GM19395 (cell line): ENCODE data around the gene PRKN.

ENCODE experiments used
- ATAC-seq: cut with Tn5 transposase; IDR thresholded peaks from one replicate; pipeline ENCODE4 v1.9.1; 2021; ENCODE audit warnings: mild to moderate bottlenecking, moderate library complexity; ENCODE audit not compliant: unreplicated experiment

The PRKN gene

DNA sequence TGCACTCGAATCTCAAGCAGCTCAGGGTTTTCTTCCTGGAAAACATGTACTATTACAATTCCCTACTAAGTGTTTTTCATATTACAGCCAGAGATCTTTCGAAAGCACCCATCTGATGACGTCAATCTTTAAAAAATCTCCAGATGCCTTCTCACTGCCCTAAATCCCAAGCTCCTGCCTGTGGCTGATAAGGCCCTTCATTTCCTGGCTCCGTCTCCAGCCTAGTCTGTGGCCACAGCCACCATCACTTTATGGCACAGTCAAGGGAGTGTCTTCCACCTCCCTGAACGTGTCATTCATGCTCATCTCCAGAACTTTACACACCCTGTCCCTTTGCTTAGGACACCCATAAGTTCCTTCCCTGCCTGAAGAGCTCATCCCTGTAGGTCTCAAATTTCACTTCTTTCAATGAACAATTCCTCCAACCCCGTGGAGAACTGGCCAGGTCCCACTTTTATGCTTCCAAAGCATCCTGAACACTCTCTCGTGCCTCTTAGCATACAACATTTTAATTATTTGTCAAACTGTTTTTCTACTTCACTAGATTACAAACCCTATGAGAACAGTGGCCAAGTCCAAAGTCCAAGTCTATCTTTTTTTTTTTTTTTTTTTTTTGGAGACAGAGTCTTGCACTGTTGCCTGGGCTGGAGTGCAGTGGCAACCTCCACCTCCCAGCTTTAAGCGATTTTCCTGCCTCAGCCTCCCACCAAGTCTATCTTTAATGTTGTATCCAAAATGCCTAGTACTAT is 1347.6 kb downstream of the PRKN start:
- no peak for ATAC-seq

DNA sequence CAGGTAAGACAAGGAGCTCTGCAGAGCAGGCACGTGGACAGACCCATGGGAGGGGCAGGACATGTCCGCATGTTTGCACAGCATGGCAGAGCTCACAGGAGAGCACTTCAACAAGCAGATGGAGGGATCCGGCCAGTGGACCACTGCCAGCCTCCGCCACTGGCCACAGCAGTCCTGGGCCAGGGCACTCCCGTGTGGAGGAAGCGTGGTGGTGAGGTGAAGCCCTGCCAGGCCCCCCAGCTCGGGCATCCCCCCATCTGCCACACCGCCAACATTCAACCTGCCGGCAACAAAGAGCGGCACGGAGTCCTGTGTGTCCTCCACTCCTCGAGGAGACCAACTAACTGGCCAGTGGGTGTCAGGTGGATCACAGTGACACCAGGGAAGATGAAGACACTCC is 1349.5 kb downstream of the PRKN start:
- no peak for ATAC-seq

DNA sequence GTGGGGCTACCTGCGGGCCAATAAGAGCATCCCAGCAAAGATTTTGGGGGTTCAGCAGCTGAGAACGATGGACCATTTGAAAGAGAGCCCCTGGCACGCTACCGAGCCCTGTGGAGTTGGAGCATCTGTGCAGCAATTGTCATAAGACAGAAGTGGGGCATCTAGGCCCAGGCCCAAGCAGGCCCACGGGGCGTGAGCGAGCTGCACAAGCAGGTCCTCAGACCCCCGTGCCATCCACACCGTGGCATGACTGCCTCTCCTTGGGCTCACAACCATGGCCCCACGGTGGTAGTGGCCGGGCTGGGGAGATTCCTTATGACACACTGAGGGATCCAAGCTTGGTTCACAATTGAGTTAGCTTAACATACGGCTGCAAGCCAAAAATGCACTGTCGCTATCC is 1350.5 kb downstream of the PRKN start:
- ATAC-seq: no peak

DNA sequence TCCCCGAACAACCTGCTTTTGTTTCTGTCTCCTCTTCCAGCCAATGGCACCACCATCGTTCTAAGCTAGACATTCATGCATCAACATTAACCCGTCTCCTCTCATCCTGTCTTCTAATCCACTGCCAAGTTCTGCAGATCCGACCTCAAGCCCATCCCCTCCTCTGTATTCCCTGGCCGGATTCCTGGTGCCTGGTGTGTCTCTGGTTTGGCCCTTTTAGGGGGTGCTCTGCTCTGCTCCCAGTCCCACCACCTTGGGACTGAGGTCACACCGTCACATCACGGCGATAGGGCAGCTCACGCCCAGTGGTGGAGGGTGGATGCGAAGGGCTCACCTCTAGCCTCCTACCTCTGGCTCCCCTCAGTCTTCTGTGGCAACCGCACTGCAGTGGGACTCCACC is 1351.2 kb downstream of the PRKN start:
- no peak for ATAC-seq

DNA sequence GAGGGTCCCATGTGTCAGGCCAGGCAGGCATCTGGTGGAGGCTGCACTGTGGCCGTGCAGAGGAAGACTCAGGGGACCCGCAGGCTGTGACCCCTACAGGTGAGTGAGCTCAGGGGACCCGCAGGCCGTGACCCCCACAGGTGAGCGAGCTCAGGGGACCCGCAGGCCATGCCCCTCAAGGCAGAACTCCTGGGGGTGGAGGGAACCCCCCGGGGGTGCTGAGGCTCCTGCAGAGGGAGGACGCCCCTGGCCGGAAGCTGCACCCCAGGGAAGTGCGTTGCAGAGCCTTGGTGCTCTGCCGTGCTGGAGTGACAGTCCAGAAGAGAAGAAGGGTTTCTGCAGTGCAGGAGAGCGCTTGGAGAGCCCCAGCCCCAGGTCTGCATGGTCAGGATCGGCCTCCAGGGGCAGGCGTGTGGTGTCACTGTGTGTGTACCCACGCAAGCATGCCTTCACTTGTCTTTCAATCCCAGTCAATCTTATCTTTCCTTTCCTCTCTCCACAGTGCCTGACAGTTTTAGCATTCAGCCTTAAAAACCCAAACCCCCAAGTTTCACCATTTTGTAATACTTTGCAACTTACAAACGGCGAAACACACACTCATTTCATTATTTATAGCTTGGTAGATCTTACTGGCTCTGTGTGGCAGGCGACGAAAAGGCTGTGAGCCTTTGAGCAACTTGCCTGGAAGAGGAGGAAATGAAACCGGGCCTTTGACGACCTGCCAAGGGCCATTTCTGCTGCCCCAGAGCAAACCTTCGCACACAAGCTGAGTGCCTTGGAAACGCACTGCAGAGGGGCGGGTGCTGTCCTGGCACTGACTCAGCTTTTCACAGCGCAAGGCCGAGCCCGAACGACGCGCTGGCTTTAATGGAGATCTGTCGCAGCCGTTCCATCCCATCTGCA is 1352.3 kb downstream of the PRKN start:
- ATAC-seq: no peak

DNA sequence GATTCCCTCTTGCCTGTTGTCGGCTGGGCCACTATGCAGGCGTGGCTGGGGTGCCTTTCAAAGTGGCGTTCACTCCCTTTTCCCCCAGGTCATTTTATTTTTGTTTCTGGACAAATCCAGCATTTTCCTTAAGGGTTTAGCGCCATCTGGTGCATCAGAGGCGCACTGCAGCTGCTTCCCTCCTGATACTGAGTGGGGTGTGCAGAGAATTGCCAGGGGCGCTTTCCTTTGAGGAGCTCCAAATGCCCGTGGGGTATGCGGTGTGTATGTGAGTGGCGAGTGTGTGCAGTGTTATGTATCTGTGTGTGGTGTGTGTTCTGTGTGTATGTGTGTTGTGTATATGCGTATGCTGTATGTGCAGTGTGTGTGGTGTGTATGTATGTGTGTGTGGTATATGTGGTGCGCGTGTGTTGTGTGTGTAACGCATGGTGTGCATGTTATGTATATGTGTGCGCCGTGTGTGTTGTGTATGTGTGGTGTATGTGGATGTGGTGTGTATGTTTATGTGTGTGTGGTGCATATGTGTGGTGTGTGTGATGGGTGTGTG is 1353.6 kb downstream of the PRKN start:
- peak; percentile 66 for ATAC-seq

DNA sequence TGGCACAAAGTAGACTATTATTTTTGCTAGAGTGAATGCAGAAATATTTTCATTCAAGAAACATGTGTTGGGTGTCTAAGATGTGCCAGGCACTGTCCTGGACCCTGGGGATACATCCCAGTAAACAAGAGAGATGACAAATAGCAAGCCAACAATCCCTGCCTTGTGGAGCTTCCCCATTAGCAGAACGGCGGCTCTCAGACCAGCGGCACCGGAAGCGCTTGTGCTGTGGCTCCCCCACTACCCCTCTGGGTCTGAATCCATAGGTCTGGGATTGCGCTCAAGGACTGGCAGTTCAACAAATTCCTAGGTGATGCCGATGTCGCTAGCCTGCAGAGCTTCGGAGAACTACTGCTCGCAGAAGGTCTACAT is 1355.2 kb downstream of the PRKN start:
- ATAC-seq: no peak

DNA sequence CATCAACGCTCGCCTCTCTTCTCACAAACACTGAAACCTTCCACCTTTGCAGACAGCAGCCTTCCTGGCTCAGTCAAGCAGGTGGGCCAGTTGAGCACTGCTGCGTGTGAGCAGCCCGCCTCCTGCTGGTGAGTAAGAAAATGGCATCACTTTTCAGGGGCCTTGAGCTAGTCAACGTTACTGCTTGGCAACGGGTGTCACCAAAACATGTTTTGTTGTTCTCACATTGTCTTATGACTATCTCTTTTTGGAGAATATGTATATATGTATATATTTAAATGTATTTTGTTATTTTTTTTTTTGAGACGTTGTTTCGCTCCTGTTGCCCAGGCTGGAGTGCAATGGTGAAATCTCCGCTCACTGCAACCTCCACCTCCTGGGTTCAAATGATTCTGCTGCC is 1356.7 kb downstream of the PRKN start:
- peak; percentile 87 for ATAC-seq

DNA sequence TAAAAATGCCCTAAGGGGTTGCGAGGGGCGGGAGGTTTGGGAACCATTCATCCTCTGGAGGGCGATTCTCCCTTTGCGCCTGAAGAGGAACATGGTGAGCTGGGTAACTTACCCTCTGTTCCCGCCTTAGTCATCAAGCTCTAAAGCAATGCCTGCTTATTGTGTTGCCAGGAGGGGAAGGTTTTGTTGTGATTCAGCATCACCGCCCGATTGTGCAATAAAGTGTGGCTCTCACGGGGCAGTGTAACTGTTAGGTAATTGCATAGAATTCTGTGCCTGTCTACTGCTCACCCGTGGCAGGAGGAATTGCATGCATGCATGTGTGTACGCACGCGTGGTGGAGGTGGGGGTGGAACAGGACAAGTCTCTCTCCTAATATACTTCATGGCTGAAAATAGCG is 1358.2 kb downstream of the PRKN start:
- no peak for ATAC-seq

DNA sequence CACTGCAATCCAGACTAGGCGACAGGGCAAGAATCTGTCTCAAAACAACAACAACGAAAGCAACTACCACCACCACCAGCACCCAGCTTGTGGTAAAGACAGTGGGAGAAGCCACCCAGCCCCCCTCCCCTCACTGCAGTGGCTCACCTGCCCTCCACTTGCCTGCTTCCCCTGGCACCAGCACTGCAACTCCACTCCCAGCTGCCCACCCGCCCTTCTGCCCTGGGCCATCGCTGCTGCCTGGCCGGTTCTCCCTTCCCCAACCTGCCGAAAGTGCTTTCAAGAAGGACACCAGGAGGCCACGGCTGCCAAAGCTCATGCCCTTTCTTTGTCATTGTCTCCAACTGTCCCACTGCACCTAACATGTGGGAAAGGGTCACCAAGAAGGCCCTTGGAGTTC is 1359.1 kb downstream of the PRKN start:
- ATAC-seq: no peak

DNA sequence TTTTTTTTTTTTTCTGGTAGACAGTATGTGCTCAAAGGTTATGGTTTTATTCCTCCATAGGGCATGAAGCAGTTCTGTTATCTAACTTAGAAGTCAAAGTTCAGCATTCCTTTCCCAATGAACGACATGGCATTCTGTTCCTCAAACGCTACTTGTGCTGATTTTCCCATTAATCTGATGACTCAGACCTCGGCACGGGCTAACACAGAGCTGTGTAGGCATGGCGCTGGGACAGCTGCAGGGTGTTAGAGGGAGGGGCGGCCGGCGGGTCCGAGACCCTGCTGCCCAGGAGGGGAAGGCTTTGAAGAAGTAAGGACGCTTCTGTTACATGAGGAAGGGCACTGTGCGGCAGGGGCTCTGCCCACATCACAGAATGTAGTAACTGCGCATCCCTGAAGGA is 1360.1 kb downstream of the PRKN start:
- ATAC-seq: no peak

DNA sequence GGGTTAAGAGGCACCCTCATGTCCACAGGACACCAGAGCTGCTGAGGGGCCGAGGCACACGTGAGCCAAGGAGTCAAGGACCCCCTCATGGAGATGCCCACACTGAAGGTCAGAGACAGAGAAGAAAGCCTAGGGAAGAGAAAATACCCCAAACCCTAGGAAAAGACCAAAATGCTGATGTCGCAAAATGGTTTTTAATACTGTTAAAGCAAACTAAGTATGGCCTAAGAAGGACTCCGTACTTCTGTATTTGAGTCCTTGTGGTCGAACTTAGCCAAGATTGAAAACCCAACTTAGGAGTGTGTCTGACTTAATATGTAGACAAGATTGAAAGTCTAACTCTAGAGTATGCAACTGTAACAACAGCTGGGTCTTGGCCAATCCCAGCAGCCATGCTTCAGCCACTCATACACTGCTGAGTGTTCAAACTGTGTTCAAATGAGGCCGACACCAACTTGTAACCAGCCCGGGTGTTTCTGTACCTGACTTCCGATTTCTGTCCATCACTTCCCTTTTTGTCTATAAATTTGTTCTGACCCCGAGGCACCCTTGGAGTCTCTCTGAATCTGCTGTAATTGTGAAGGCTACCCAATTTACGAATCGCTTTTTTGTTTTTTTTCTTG is 1361.2 kb downstream of the PRKN start:
- no peak for ATAC-seq

DNA sequence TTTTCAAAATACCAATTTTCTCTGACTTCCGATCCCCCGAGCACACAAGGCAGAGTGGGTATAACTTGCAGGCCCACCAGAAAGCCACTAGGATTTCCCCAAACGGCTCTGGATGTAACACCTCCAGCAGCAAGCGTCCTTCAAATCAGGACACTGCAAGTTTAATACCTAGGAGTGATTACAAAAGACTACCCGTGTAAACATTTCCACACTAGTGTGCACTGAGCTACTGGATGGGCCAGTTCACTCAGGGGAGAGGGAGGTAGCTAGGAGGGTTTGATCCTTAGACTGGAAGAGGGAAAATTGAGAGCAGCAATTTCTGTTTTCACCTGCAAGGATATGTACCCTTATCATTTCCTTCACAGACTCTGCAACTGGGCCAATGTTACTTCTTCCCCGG is 1361.9 kb downstream of the PRKN start:
- no peak for ATAC-seq

DNA sequence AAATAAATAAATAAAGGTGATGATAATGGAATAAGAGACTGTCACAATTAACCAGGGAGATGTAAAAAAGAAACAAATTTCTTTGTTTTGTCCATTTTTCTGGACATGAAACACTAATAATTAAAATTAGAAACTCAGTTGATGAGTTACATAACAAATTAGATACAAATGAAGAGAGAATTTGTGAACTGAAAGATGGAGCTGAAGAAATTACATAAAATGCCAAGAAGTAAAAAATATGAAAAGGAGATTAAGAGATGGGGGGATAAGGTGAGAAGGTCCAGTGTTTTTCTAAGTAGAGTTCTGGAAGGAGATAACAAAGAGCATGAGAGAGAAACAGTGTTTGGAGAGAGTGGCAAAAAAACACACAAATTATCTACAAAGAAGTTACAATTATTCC is 1364.3 kb downstream of the PRKN start:
- ATAC-seq: no peak

DNA sequence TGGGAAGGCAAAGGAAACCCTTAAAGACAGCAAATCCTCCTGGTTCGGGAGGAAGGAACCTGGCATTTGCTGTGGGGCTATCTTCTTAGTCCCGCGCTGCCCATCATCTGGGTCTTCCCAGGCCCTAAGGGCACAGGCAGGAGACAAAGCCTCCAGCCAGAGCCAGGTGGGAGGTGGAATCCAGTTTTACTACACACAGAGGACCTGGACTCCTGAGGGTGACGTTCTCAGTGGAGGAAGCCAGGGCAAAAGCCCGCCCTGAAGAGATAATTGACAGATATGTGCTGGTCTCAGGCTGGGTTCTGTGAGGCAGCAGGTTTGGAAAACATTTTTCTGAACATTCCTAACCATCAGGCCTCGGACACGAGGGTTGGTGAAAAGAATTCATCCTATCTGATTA is 1365.3 kb downstream of the PRKN start:
- no peak for ATAC-seq

DNA sequence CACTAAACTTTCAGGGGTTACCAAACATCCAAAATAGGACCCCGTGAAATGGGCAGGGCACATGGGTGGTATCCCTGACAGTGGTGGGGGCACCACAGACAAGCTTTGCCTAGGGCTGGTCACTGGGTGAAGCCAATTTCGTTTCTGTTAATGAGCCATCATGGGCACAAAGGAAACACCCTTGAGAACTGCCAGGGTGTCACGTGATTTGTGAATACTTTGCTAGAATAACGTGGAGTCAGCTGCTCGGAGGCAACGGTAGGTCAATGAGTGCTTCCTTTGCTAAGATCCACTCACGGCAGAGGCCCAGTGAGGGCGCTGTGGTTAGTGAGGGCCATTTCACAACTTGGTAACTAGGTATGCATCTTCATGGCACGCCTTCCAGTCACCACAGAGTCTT is 1366.0 kb downstream of the PRKN start:
- ATAC-seq: no peak

DNA sequence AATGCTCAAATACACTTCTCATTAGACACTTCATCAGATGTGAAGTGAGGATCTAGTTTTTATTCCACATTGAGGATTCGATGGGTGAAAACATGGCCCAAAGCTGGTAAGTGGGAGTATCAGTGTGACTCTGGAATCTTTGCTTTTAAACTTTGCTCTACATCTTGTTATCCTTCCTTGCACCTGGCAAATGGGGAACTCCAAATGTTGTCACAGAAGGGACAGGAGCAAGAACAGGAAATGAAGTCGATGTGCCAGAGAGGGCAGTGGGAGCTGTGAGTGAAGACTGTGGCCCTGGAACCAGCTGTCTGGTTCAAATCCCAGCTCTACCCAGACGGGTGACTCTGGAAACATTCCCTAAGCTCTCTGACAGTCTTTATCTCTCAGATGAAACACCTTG is 1367.0 kb downstream of the PRKN start:
- no peak for ATAC-seq

DNA sequence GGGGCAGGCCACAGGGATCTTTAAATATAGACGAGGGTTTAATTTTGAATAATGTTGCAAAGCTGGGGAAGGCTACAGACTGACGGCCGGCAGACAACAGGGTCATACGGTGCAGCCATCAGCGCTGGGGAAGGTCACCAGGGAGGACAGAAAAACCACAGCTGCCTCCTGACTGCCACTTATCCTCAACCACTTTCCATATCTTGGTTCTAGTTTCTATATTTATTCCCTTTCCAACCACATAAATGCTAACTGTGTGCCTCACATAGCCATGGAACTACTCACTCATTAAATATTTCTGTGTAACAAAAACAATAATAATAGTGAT is 1368.0 kb downstream of the PRKN start:
- no peak for ATAC-seq

DNA sequence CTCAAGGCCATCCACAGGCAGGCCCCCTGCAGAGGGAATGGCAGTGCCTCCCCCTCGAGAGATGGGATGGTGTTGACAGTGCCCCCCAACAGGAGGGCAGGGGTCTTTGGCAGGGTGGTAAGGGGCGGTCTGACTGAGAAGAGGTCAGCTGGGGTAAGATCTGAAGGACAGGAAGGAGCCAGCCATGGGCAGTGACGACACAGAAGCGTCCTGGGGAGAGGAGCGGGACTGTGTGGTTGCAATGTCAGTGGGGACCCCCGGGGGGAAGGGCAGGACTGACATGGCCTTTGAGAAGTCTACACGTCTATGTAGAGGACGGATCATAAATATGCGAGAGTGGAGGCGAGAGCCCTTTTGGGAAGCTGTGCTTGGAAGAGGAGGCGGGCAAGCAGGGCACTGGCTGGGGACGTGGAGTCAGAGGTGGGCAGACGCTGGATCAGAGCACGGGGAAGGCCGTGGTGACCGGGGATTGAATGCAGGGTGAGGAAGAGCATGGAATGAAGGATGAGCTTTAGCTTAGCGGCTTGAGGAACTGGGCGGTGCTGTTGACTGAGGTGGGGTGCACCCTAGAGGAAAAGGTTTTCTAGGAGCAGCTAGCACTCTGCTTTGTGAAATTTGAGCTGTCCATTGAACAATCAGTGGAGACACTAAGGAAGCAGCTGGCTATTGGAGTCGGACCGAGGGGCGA is 1371.3 kb downstream of the PRKN start:
- ATAC-seq: no peak

DNA sequence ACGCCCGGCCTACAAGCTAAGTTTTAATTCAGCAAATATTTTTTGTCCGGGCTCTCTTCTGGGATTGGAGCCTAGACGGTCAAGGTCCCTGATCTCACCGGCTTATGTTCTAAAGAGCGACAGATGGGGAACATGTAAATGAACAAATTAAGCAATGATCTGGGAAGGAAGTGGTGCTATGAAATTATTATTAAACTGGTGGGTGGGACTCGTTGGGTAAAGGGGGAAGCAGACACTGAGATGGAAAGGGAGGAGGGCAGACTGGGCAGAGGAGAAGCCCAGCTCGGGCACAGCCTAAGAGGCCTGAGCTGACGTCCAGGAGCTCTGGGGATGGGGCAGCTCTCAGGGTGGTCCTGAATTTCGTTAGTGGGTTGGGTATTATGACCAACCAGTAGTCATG is 1371.9 kb downstream of the PRKN start:
- ATAC-seq: no peak

DNA sequence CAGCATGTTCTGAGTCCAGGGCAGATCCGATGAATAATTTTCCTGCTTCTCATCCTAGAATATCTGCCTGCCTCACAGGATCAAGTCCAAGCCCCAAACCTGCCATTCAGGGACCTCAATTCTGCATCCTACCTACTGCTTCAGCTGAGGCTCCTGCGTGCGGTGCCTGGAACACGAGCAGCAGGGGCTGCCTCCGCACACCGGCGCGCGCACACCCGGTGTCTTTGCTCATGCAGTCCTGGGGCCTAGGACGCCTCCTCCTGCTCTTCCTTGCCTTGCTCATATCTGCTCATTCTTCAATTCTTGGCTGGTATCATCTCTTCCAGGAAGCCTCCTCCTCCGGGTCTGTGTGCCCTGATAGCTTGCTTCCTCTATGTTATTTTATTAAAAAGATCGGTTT is 1372.6 kb downstream of the PRKN start:
- ATAC-seq: no peak
